8988T (cell line): ENCODE data around the gene ZRSR2.
"Not testable (repeated sequence)": the region's sequence is repeated elsewhere in the genome, so short reads cannot be mapped to it uniquely, and the experiment has no call there.

ENCODE experiments used
- DNase-seq: peaks from one replicate; pipeline ENCODE4 v3.0.0; 2011

The ZRSR2 gene

GRCh38 chrX:15808254-15808653 is 18.0 kb downstream of the ZRSR2 start:
- DNase-seq: no peak

GRCh38 chrX:15812192-15812938 is 22.1 kb downstream of the ZRSR2 start:
- no peak for DNase-seq

- DNase-seq: no peak
These were observed 23.1 kb downstream of the ZRSR2 start for GRCh38 chrX:15813416-15813815.

GRCh38 chrX:15814771-15815365 is 24.6 kb downstream of the ZRSR2 start:
- no peak for DNase-seq

GRCh38 chrX:15815779-15816437 is 25.6 kb downstream of the ZRSR2 start:
- DNase-seq: no peak

GRCh38 chrX:15816438-15816809 is 26.1 kb downstream of the ZRSR2 start:
- no peak for DNase-seq

- DNase-seq: no peak
These were observed 26.6 kb downstream of the ZRSR2 start for GRCh38 chrX:15816886-15817285.

GRCh38 chrX:15820106-15821073 is 30.1 kb downstream of the ZRSR2 start:
- no peak for DNase-seq

GRCh38 chrX:15822922-15823321 is 32.6 kb downstream of the ZRSR2 start:
- DNase-seq: no peak

- DNase-seq: no peak
These were observed 35.7 kb downstream of the ZRSR2 start for GRCh38 chrX:15825936-15826335.

- no peak for DNase-seq
These were observed 38.9 kb downstream of the ZRSR2 start for GRCh38 chrX:15829217-15829616.

GRCh38 chrX:15831347-15831746 is 41.1 kb downstream of the ZRSR2 start:
- not testable (repeated sequence) for DNase-seq

GRCh38 chrX:15834053-15834452 is 43.8 kb downstream of the ZRSR2 start:
- no peak for DNase-seq

- DNase-seq: no peak
These were observed 44.7 kb downstream of the ZRSR2 start for GRCh38 chrX:15834827-15835595.

- DNase-seq: peak; percentile 39
These were observed 47.7 kb downstream of the ZRSR2 start for GRCh38 chrX:15838017-15838416.

GRCh38 chrX:15841853-15842516 is 51.7 kb downstream of the ZRSR2 start:
- DNase-seq: no peak

GRCh38 chrX:15843960-15844359 is 53.7 kb downstream of the ZRSR2 start:
- no peak for DNase-seq

GRCh38 chrX:15848576-15848975 is 58.3 kb downstream of the ZRSR2 start:
- DNase-seq: no peak

- peak; percentile 35 for DNase-seq
These were observed 59.3 kb downstream of the ZRSR2 start for GRCh38 chrX:15849555-15849954.

- DNase-seq: no peak
These were observed 63.3 kb downstream of the ZRSR2 start for GRCh38 chrX:15853586-15854079.

GRCh38 chrX:15854080-15854655 is 63.9 kb downstream of the ZRSR2 start:
- peak; percentile 28 for DNase-seq
